Coronary artery (tissue), 2 donors: ENCODE data around the gene ITGAD.

Experiments used
- DNase-seq: peaks from one replicate; pipeline ENCODE4 v3.0.0-alpha.2; 2017; ENCODE audit warnings: low spot score
- H3K27ac ChIP-seq, 2 donors: fragments of 200-600 bp; sonication (generic); one replicate each; pipeline ENCODE4 v1.5.1; 2016 to 2019
- H3K4me3 ChIP-seq: fragments of 200-600 bp; sonication (generic); 2 replicates; pipeline ENCODE4 v1.5.1; 2016; ENCODE audit warnings: mild to moderate bottlenecking, moderate library complexity
- CTCF ChIP-seq: fragments of 200-600 bp; sonication (generic); IDR thresholded peaks from one replicate; pipeline ENCODE4 v1.5.1; 2019; ENCODE audit warnings: antibody characterized with exemption

The ITGAD gene

DNA sequence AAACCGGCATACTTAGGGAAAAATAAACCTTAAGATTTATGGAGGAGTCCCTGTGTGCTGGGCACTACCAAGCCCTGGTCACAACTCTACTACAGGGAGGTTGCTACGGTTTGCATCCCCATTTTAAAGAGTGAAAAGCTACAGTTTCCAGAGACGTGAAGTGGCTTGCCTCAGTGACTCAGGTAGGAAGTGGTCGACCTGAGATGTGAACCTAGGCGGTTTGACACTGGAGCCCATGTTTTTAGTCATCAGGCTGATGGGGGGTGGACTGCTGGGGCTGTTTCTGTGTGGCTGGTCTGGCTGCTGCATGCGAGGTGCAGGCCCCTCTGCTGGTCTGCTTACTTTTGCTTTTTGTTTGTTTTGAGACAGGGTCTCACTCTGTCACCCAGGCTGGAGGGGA, 28.5 kb downstream of the ITGAD start:
- H3K27ac ChIP-seq, result no peak overlapping the region
- DNase-seq, result no peak
- no peak for TF ChIP-seq CTCF
- H3K4me3 ChIP-seq, result no peak overlapping the region

- TF ChIP-seq CTCF, result no peak
- no peak for DNase-seq
- Histone ChIP-seq H3K4me3 (no peak overlapping the region), H3K27ac (no peak overlapping the region)
Measured at GRCh38 chr16:31423241-31423640, 30.1 kb downstream of the ITGAD start.

DNA sequence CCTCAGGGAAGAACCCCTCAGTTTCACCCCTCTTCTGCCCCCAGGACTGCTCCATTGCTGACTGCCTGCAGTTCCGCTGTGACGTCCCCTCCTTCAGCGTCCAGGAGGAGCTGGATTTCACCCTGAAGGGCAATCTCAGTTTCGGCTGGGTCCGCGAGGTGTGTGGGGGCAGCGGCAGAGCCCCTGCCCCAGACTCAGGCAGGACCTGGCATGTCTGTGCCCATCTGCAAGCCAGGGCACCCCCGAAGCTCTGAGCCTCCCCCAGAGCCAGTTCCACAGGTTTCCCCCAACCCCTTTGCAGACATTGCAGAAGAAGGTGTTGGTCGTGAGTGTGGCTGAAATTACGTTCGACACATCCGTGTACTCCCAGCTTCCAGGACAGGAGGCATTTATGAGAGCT, 30.7 kb downstream of the ITGAD start:
- TF ChIP-seq CTCF, result no peak
- H3K4me3 ChIP-seq, result no peak overlapping the region
- H3K27ac ChIP-seq, result no peak overlapping the region
- no peak for DNase-seq

DNA sequence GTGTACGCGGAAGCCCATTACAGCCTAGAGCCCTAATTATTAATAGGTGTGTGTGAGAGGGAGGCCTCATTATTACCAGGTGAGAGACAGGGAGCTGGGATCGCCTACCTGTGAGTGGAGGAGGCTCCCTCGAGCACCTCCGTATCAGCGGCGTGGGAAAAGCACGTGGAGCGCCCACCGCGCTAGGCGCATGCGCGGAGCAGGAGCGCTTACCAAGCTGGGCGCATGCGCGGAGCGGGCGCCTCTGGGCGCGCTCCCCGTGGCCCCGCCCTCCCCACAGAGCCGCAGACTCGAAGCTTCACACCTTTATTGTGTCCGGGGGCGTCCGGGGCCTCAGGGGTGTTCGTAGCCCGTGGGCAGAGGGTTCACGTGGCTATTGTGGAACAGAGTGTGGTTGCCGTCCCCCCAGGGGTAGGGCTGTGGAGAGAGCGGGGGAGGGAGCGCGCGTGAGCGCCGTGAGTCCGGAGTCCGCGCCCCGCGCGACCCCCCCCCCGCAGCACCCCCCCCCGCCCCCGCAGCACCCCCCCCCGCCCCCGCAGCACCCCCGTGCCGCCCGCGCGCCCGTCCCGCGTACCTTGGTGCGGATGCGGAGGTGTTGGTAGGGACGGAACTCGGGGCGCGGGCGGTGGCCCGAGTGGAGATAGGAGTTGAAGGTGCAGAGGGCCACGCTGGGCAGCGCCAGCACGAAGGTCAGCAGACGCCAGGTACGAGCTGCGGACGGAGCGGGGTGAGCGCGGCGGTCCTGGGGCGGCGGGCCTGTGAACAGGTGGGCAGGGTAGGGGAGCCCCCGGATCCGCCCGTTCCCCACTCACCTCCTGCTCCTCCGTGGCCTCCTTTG, 34.5 kb downstream of the ITGAD start:
- no peak for TF ChIP-seq CTCF

GRCh38 chr16:31428279-31428597, 35.1 kb downstream of the ITGAD start, which contains the start of gene COX6A2:
TSS of gene COX6A2 (minus strand) at chr16:31428360. CDS start at chr16:31428325, 35 bp downstream.
- Histone ChIP-seq H3K27ac (peak within 1 kb of the TSS in 1 of 2 donors; percentile 36), H3K4me3 (peak within 1 kb of the TSS; percentile 64)
- DNase-seq, result no peak

More for the DNA sequence above, 34.5 kb downstream of the ITGAD start:
- DNase-seq, result no peak
- Histone ChIP-seq H3K27ac (peak overlapping the region in 1 of 2 donors; percentile 36), H3K4me3 (peak overlapping the region; percentile 64)

GRCh38 chr16:31428638-31429247, 35.6 kb downstream of the ITGAD start:
- DNase-seq, result no peak
- H3K27ac ChIP-seq, result no peak overlapping the region

More at GRCh38 chr16:31428279-31428597, 35.1 kb downstream of the ITGAD start, which contains the start of gene COX6A2:
- no peak for TF ChIP-seq CTCF

More at GRCh38 chr16:31428638-31429247, 35.6 kb downstream of the ITGAD start:
- no peak for TF ChIP-seq CTCF
- H3K4me3 ChIP-seq, result no peak overlapping the region
